GM19395 (cell line): Measurements from ENCODE around the gene GALM.
"Not testable (repeated sequence)": the region's sequence is repeated elsewhere in the genome, so short reads cannot be mapped to it uniquely, and the experiment has no call there.

Experiments used
- ATAC-seq: cut with Tn5 transposase; IDR thresholded peaks from one replicate; pipeline ENCODE4 v1.9.1; 2021; ENCODE audit warnings: mild to moderate bottlenecking, moderate library complexity; ENCODE audit not compliant: unreplicated experiment

The GALM gene

DNA sequence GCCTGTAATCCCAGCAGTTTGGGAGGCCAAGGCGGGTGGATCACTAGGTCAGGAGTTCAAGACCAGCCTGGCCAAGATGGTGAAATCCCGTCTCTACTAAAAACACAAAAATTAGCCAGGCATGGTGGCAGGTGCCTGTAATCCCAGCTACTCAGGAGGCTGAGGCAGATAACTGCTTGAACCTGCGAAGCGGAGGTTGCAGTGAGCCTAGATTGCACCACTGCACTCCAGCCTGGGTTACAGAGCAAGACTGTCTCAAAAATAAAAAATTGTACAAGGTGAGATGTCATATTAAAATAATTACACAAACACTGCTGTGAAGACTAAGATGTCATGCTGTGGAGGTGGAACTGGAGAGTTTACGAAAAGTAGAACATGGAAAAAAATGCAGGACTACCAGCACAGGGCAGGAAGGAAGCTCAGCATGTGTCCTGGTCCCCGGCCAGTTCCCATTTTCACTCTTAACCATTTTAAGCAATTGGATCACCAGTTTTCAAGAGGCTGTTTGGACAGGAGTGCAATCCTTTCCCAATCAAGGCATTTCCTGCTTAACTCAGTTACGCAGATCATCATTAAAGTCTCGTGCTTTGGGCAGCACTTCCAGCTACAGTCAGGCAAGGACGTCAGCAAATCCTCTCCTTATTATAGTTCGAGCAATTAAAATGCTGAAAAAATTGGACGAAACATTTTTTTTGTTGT, 71.2 kb downstream of the GALM start:
- not testable (repeated sequence) for ATAC-seq

DNA sequence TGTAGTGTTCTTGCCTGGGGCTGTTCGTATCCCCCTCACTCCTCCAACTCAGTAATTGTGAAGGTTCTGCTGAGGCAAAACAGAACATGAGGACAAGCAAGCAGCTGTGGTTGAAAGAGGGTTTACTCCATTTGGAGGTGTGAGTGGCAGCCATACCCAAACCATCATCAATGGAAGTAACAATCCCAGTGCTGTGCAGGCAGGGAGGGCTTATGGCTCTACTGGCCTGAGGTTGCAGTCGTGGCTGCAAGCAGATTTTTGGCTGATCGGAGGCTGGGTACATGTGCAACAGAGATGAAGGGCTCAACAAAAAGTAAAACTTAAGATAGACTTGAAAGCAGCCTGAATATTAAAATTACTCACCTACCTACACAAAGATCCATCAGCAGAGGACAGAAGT, 72.0 kb downstream of the GALM start:
- ATAC-seq: no peak

DNA sequence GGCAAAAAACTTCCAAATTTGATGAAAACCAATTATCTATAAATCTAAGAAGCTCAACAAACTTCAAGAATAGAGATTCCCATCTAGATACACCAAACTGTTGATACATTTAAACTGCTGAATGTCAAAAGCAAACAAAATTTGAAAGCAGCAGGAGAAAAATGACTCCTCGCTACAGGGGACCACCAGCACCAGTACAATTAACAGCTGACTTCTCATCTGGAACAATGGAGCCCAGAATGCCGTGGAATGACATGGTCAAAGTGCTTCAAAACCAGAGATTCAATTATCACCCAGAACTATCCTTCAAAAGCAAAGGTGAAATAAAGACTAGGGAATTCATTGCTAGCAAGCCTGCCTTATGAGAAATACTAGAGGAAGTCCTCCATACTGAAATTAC, 73.6 kb downstream of the GALM start:
- ATAC-seq: no peak

DNA sequence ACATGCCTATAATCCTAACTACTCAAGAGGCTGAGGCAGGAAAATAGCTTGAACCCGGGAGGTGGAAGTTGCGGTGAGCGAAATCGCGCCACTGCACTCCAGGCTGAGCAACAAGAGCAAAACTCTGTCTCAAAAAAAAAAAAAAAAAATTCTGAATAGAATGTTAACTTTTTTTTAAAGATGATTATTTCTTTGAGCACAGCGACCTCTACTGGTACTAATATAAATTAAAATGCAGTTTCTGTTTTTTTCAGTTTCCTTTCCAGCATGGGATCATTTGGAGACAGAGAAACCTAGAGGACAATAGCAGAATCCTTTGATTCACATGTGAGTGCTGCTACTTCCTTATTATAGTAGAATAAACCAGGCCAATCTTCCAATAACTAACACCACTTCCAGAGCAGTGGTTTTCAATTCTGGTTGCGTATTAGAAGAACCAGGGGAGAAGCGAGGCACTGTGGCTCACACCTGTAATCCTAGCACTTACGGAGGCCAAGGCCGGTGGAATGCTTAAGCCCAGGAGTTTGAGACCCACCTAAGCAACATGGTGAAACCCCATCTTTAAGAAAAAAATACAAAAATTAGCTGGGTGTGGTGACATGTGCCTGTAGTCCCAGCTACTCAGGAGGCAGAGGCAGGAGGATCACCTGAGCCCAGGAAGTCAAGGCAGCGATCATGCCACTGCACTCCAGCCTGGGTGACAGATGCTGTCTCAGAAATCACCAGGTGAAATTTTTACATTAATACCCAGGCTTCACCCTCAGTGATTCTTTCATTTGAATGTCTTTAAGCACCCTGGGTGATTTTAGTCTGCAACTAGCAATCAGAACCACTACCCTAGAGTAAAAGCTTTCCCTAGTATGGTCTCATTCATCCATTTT, 75.2 kb downstream of the GALM start:
- ATAC-seq: no peak

DNA sequence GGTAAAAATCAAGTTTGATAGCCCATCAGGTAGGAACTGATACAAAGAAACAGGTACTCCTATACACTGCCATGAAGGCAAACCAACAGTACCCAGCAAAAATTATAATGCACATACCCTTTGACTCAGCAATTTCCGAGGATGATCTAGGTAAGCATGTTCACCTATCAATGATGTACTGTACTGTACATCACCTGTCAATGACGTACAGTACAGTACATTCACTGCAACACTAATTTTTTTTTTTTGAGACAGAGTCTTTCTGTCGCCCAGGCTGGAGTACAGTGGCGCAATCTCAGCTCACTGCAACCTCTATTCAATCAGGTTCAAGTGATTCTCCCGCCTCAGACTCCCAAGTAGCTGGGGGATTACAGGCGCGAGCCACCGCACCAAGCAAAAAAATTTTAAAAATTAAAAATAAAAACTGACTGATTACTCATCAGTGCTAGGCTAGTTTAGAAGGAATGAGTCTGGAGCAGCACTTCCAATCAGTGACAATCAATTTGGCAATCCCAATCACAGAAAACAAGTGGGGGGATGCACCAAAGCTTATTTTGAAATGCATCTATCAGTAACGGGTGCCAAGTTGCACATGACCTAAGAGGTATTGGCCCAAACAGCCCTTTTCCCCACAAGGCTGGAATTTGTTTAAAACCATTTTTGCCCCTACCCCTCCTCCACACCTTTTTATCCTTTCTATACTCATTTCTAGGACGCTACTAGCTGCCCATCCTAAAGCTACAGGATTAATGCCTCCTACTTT, 77.1 kb downstream of the GALM start:
- no peak for ATAC-seq

DNA sequence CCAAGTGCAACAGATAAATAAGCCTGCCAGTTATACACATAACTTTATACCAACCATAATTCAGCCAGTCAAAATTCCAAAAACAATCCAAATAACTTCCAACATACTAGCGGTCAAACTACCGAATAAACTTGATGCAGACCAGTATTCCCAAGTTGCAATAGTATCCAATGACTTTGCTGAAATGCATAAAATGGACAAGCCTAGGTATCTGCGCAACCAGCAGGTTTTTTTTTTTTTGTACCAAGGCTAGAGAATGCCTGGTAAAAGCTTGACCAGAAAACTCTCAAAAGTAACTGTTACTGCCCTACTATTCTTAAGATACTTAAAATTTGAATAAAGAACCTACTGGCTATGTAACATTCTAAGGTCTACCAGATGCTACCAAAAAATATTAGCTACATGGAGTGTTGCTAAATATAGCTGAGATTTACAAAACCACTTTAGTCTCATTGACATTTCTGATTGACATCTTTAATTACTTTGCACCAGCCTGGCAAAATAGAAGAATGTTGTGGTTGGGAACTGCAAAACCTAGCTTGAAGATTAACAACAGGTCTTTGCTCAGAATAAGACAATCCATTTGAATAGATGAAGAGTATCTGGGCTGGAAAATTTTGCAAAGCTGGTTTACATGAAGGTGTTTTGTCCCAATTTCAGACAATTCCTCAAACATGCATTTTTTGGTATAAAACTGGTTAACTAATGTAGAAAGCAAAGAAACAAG, 77.9 kb downstream of the GALM start:
- ATAC-seq: no peak

DNA sequence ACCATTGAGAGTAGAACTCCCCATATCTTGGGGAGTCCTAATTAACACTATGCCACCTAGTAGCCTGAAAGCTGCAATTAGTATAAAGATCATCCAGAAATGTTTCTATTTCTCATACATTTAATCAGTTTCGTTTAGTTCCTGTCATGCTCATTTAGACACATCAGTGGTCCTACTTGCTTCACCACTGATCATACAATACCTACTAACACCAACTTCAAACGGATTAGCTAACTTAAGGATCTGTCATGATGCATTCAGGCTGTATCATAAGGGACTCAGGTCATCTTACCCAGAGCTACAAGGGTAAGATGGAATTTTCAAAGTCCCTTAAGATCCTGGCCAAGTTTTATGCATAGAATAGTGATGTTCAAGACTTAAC, 78.5 kb downstream of the GALM start:
- ATAC-seq: no peak

DNA sequence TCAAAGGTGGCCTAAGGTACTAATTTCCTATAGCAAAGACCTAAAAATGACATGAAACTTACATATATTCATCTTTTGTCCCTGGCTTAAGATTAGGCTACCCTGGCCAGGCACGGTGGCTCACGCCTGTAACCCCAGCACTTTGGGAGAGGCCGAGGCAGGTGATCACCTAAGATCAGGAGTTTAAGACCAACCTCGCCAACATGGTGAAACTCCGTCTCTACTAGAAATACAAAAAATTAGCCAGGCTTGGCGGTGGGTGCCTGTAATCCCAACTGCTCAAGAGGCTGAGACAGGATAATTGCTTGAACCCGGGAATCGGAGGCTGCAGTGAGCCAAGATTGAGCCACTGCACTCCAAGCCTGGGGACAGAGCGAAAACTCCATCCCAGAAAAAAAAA, 79.4 kb downstream of the GALM start:
- ATAC-seq: no peak

DNA sequence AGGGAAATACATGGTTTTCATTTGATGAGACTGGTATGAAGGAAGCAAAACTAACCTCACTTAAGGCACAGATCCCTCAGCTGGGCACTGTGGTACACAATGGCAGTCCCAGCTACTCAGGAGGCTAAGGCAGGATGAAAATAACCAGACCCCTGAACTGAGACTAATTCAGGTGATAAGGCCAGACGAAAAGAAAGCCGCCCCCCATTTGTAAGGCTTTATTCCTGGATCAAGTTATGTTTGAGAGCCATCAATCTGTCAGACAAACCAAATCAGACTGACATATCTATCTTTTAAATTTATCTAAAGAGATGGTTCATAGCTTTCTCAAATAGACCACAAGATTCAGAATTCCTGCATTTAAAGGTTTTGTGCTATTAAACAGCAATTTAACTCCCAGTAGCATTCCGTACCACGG, 81.1 kb downstream of the GALM start:
- ATAC-seq: no peak

DNA sequence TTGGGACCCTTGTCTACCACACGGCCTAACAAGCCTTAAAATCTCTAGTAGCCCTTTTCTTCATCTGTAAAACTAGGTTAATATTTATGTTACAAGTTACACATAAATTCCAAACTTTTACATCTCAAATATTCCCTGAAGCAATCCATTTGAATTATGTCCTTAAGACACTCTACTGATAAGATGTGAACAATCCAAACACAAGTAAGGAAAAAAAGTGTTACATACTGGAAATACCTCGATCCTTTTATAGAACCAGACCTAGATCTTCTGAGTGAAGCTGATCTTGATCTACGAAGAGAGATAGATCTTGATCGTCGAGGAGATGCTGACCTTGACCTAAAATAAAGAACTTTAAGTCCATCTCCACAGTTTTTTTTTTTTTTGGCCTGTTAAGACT, 81.9 kb downstream of the GALM start:
- ATAC-seq: no peak

DNA sequence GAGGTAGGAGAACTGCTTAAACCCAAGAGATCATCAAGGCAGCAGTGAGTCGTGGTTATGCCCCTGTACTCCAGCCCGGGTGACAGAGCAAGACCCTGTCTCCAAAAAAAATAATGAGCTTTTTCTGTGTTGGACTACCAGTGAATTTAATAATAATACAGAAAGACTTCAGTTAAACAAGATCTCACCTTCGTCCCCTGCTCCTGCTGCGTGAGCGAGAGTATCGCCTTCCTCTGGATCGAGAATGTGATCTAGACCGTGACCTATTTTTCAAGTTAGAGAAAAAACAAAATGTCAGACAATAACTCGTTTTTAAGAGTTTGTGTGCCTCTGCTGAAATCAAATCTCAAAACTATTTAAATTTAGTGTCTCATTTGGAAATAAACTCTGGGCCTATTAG, 82.5 kb downstream of the GALM start:
- no peak for ATAC-seq

DNA sequence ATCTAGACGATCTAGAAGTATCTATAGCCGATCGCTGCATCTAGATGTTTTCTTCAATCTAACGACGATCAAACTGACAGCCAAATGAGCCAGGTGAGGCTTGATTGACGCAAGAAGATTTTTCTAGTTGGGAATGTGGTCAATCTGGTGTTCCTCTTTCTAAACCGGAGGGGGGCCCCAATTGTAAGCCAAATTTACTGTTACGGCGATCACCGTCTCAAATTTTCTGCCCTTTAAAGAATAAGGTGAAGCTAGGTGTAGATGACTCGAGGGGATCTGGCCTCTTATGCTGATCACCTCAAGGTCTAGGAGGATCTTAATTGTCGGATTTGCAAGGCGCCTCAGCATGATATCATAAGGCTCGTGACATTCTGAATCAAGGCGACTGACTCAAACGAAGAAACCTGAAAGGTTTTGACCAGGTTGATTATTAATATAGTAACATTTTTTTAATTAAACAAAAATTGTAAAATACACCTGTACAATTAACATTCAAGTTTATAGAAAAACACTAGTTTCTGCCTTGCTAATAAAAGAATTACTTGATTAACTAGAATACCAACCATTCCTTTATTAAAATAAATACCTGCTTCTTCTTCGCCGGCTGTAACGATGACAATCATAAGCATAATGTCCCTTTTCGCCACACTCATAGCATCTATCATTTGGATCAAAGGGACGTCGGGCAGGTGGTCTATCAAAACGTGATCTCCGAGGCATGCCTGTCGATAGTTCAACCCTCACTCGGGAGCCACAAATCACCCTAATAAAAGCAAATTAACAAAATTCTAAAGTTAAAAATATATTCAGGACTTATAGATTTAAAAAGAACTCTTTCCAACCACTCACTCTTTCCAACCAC, 83.3 kb downstream of the GALM start:
- ATAC-seq: no peak

DNA sequence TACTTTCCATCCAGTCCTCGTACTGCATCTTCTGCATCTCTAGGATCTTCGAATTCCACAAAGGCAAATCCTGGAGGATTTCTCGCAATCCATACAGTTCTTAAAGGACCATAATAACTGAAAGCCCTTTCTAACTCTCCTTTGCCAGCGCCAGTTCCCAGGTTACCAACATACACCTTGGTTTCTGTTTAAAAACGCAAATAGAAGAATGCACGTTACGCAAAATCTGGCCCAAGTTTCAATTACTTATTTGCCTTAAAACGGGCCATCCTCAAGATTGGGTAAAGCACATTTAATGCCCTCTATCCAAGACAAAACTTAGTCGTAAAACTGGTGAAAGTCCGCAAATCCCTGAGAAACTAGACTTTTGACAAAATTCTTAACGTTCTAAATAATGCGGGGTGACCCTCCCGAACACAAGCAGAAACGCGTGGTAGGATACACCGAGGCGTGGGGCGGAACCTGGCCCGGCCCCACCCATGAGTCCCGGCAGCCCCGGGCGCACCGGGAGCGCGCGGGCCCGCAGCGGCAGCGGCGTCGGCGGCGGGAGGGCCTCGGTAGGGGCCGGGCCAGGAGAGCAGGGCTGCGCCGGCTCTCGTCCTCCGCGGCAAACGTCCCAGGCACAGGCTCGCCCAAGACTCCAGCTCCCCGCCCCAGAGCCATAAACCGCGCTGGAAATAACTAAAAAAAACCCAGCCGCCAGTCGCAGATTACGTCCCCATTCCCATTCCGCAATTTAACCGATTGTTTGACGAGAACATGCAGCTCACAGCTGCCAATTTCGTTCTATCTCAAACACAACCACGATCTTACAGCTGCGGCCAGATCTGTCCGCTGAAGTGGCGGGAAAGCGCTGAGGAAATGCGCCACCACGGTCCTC, 84.3 kb downstream of the GALM start:
- ATAC-seq: peak; percentile 23

DNA sequence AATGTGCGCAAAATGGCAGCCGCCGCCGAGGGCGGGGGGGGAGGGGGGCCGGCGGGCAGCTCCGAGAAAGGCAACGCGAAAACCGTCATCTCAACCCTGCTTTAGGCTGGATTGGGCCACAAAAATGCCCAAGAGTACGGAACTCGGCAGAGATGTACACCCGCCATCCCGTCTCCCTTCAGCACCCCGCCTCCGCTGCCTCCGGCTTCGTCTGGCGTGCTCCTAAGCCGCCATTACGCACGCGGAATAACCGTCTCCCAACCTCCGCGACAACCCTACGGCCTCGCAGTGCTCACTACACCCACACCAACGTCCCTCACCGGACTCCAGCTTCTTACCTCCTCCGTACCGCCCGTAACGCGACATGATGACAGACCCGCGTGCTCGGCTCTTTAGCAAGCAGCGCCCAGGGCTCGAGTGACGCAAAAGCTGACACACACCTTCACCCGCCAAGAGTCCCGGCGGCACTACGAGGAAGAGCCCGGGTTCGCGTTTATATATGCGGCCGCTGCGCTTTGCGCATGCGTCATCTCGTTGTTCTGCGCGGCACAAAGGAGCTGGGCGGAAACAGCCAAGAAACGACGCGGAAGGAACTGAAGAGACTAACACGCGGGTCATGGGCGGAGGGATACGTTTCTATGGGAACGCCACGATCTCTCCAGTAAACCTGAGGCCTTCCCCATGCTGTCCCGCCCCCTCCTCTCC, 85.1 kb downstream of the GALM start, which contains the start of gene SRSF7:
Gene SRSF7, minus strand, starts transcription at position 471 of the 705 bp plus-strand sequence. Its CDS starts 105 bp downstream, at position 366.
- peak; percentile 77 for ATAC-seq

DNA sequence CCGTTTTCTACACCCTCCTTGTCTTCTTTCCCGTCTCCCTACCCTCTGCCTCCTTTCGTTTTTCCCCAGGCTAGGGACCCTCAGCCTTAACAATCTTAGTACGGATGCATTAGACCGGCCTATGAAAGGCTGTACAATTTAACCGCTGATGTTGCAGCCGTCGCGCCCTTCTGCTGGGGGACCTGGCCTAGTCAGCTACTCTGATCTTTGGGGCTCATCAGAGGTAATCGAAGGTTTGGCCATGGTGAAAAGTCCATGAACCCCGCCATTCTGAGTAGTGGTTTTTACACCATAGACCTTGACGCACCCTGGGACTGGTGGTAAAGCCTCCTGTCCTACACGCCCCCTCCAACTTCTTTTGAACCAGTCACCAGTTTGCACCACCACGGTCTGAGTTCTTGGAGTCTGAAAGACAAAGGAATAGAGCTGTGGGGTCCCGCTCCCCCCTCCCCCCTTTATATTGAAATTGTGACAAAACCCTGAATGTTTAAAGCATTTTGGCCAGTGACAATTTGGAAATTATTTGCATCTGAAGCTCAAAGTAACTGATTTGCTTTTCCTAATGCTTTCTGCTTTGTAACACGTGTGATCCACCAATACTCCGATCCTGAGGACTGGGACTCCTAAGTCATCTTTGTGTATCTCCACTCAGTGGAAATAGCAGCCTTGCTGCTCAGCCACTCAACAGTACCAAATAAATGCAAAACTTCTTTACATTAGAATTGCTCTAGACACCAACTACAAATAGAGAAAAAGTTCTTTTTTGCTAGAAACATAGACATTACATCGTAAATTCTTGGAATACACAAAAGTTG, 85.9 kb downstream of the GALM start:
- peak; percentile 27 for ATAC-seq

DNA sequence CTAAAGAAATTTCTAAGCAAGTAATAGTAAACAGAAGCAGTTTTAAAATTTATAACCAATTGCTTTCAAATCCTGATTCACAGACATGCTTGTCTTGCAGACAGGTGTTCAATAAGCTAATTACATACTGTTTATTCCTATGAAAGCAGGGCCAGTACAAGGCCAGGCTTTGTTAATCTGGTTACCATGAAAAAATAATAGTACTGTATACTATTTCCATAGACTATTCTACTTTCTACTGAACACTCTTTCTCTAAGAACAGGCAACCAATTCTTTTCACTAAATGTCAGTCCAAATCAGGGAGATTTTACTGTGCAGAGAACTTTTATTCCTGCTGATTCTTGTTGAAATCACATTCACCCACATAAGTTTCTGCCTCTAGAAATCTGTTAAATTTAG, 88.1 kb downstream of the GALM start:
- ATAC-seq: no peak

DNA sequence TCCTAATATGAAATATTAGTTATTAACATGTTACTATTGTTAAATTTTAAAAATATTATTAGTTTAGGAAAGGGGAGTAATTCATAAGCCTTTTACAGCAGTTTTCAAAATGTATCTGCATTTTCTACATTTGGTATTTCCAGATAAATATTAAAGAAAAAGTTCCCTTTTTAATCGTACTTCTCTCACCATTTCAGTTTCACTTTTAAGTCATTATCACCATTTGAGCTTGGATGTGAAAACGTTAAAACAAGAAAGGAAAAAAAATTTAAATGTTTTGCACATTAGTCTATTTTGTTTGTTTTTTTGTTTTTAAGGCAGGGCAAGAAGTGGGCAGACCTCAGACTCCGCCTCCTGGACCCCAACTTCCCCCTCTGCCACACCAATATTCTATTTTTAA, 88.6 kb downstream of the GALM start:
- no peak for ATAC-seq
